NCI-H1105 treated with DMSO at 0.1 percent for 48 hours (cell line): Measurements from ENCODE around the gene TAF5L.
A peak's percentile ranks its signal among the peaks of the same experiment; 100 is the strongest.
"Not testable (repeated sequence)": the region's sequence is repeated elsewhere in the genome, so short reads cannot be mapped to it uniquely, and the experiment has no call there.

Source experiments
- DNase-seq: peaks from one replicate; lab custom pipeline; 2025; lab: John Stamatoyannopoulos, UW

TAF5L gene

GRCh38 chr1:229642376-229642775 lies 16.5 kb upstream of the TAF5L start:
- no peak for DNase-seq

- DNase-seq: no peak
Observed at GRCh38 chr1:229641306-229641705, 15.4 kb upstream of the TAF5L start.

GRCh38 chr1:229640455-229640854 lies 14.5 kb upstream of the TAF5L start:
- no peak for DNase-seq

GRCh38 chr1:229637746-229638145 lies 11.8 kb upstream of the TAF5L start:
- no peak for DNase-seq

GRCh38 chr1:229636042-229636441 lies 10.1 kb upstream of the TAF5L start:
- no peak for DNase-seq

GRCh38 chr1:229631966-229632365 lies 6.0 kb upstream of the TAF5L start:
- DNase-seq: no peak

GRCh38 chr1:229631148-229631547 lies 5.2 kb upstream of the TAF5L start:
- DNase-seq: no peak

GRCh38 chr1:229629261-229629660 lies 3.3 kb upstream of the TAF5L start:
- no peak for DNase-seq

- no peak for DNase-seq
Observed at GRCh38 chr1:229627003-229627402, 1.1 kb upstream of the TAF5L start.

- DNase-seq: peak; percentile 8
Observed at GRCh38 chr1:229625071-229625914, 629 bp downstream of the TAF5L start.

GRCh38 chr1:229624521-229625070 lies 1.3 kb downstream of the TAF5L start:
- DNase-seq: no peak

- DNase-seq: no peak
Observed at GRCh38 chr1:229623838-229624237, 2.1 kb downstream of the TAF5L start.

GRCh38 chr1:229623225-229623624 lies 2.7 kb downstream of the TAF5L start:
- DNase-seq: no peak

- not testable (repeated sequence) for DNase-seq
Observed at GRCh38 chr1:229622641-229623120, 3.2 kb downstream of the TAF5L start.

- DNase-seq: no peak
Observed at GRCh38 chr1:229621663-229622062, 4.3 kb downstream of the TAF5L start.

GRCh38 chr1:229620876-229621275 lies 5.0 kb downstream of the TAF5L start:
- DNase-seq: no peak

- no peak for DNase-seq
Observed at GRCh38 chr1:229619614-229620013, 6.3 kb downstream of the TAF5L start.

GRCh38 chr1:229619002-229619401 lies 6.9 kb downstream of the TAF5L start:
- no peak for DNase-seq

- no peak for DNase-seq
Observed at GRCh38 chr1:229617351-229618100, 8.4 kb downstream of the TAF5L start.

- no peak for DNase-seq
Observed at GRCh38 chr1:229614701-229615100, 11.2 kb downstream of the TAF5L start.

- no peak for DNase-seq
Observed at GRCh38 chr1:229613938-229614337, 12.0 kb downstream of the TAF5L start.

- no peak for DNase-seq
Observed at GRCh38 chr1:229608590-229608989, 17.3 kb downstream of the TAF5L start.

GRCh38 chr1:229607370-229607769 lies 18.6 kb downstream of the TAF5L start:
- DNase-seq: no peak
